ENCODE data around the gene KIF26B. TPM values are rescaled to one million over a fixed set of nuclear protein-coding genes. Genes with fewer than 3 reads are reported as not detected.
A peak's percentile ranks its signal among the peaks of the same experiment; 100 is the strongest.

The KIF26B gene
- total and polyA plus RNA-seq, 2 experiments from 2014 or later: 0.03 to 0.76 TPM

- Histone ChIP-seq H3K4me1 (ENCODE audit: insufficient read depth) (peaks cover 10% of the 10 kb centered on the region; the same call in 1 of the 2 replicates), H3K36me3 (ENCODE audit: insufficient read depth) (no peaks in the 10 kb centered on the region), H4K20me1 (replicated peaks; ENCODE audit: insufficient read depth) (no peaks in the 10 kb centered on the region), H3K4me3 (no peak overlapping the region), H3K27ac (ENCODE audit: low read depth) (no peak overlapping the region), H3F3A (replicated peaks; ENCODE audit: low read depth) (no peaks in the 10 kb centered on the region), H3K4me2 (no peak overlapping the region), H3K27me3 (ENCODE audit: insufficient read depth) (no peaks in the 10 kb centered on the region), H3K9me2 (ENCODE audit: insufficient read depth) (no peaks in the 10 kb centered on the region), H3K79me2 (replicated peaks; ENCODE audit: insufficient read depth) (no peaks in the 10 kb centered on the region), H2AFZ (no peak overlapping the region)
- ATAC-seq (peak; percentile 76), DNase-seq (ENCODE audit: low spot score) (no peak)
- no peak for TF ChIP-seq ZNF331 (CRISPR knock-in tag; IDR thresholded peaks at IDR 0.05; ENCODE audit: low read depth)
- no peak for TF ChIP-seq POLR2AphosphoS5 (IDR thresholded peaks at IDR 0.05; ENCODE audit: low read depth)
- no peak for TF ChIP-seq CREB1 (CRISPR knock-in tag; IDR thresholded peaks at IDR 0.05; ENCODE audit: low read depth)
- no peak for TF ChIP-seq ETS1 (IDR thresholded peaks at IDR 0.05)
- TF ChIP-seq ZNF462 (CRISPR knock-in tag; IDR thresholded peaks at IDR 0.05): no peak
- no peak for TF ChIP-seq REST (IDR thresholded peaks at IDR 0.05; ENCODE audit: unreplicated experiment)
- no peak for TF ChIP-seq ZNF114 (CRISPR knock-in tag; IDR thresholded peaks at IDR 0.05)
- TF ChIP-seq EZH2 (IDR thresholded peaks at IDR 0.05; ENCODE audit: low read depth, unreplicated experiment): no peak
- TF ChIP-seq NANOG (IDR thresholded peaks at IDR 0.05; ENCODE audit: borderline replicate concordance): no peak
- no peak for TF ChIP-seq STAT1 (IDR thresholded peaks at IDR 0.05; ENCODE audit: unreplicated experiment)
- TF ChIP-seq EZH2phosphoT487 (IDR thresholded peaks at IDR 0.05; ENCODE audit: unreplicated experiment): no peak
- H3K4me1 Mint-ChIP-seq: peaks cover 25% of the 10 kb centered on the region
- 0 out of 2 replicates have a peak overlapping the region, but pooled peaks have one; percentile 2 for H3K27ac Mint-ChIP-seq
- H3K36me3 Mint-ChIP-seq (ENCODE audit: low read depth): peaks cover 8% of the 10 kb centered on the region; the same call in 1 of the 3 replicates
- H3K9me3 Mint-ChIP-seq: peaks cover 2% of the 10 kb centered on the region; the same call in 1 of the 3 replicates
- no peaks in the 10 kb centered on the region for H3K27me3 Mint-ChIP-seq (ENCODE audit: insufficient read depth, low read depth, poor library complexity)
- H3K4me3 Mint-ChIP-seq: no peak overlapping the region
Measured at GRCh38 chr1:245751726-245752470, 597.1 kb downstream of the KIF26B start.
